ENCODE measurements around the gene TMEM233.
"Not testable (repeated sequence)": the region's sequence is repeated elsewhere in the genome, so short reads cannot be mapped to it uniquely, and the experiment has no call there.

DNA sequence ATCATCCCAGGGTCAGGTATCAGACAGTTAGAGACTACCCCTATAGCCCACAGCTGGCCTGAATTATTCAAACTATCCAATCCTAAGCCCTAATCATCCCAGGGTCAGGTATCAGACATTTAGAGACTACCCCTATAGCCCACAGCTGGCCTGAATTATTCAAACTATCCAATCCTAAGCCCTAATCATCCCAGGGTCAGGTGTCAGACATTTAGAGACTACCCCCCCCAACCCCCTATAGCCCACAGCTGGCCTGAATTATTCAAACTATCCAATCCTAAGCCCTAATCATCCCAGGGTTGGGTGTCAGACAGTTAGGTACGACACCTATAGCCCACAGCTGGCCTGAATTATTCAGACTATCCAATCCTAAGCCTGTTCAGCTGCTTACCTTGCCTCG lies 63.4 kb downstream of the TMEM233 start:
- TF ChIP-seq, protein P1, sequence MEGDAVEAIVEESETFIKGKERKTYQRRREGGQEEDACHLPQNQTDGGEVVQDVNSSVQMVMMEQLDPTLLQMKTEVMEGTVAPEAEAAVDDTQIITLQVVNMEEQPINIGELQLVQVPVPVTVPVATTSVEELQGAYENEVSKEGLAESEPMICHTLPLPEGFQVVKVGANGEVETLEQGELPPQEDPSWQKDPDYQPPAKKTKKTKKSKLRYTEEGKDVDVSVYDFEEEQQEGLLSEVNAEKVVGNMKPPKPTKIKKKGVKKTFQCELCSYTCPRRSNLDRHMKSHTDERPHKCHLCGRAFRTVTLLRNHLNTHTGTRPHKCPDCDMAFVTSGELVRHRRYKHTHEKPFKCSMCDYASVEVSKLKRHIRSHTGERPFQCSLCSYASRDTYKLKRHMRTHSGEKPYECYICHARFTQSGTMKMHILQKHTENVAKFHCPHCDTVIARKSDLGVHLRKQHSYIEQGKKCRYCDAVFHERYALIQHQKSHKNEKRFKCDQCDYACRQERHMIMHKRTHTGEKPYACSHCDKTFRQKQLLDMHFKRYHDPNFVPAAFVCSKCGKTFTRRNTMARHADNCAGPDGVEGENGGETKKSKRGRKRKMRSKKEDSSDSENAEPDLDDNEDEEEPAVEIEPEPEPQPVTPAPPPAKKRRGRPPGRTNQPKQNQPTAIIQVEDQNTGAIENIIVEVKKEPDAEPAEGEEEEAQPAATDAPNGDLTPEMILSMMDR (IDR thresholded peaks at IDR 0.05 in 4 of 5, conservative IDR thresholded peaks at IDR 0.05 in 1 of 5): not testable (repeated sequence)
- not testable (repeated sequence) for TF ChIP-seq POLR2A (IDR thresholded peaks at IDR 0.05)

Data from gastrocnemius medialis (tissue), 4 donors.